T-cell (primary cell): Measurements from ENCODE around the gene CCDC70. TPM values are rescaled to one million over a fixed set of nuclear protein-coding genes. Genes with fewer than 3 reads are reported as not detected.

Experiments
- ATAC-seq, 4 experiments: fragments of 200-7000 bp in 3 of 4; fragments of 150-1000 bp in 1 of 4; cut with Tn5 transposase; replicated peaks in 1 of 4; 1 replicate in 3 of 4; 2 replicates in 1 of 4; pipeline ENCODE4 v1.10.0; 2021; ENCODE audit warnings: moderate library complexity in 3 of 4, mild to moderate bottlenecking in 2 of 4, moderate number of reproducible peaks in 1 of 4
- CTCF ChIA-PET, 2 donors: fragments of 300-600 bp; sonication (Branson Sonifier 250); formaldehyde crosslinking; loops; one replicate each; lab custom pipeline; 2022; ENCODE audit warnings: antibody characterized with exemption in 2 of 2; lab: Charles Lee
- POLR2A ChIA-PET, 2 donors: fragments of 300-600 bp; sonication (Branson Sonifier 250); formaldehyde crosslinking; loops; one replicate each; lab custom pipeline; 2022; ENCODE audit warnings: antibody characterized with exemption in 2 of 2; lab: Charles Lee
- DNase-seq, 35 experiments: peaks; one replicate each; pipeline versions ENCODE4 v3.0.0 to v3.0.0-alpha.2; 2013 to 2023
- H3K27ac ChIP-seq: one replicate; pipeline ENCODE4 v1.5.1; 2013; ENCODE audit warnings: low read length
- H3K27me3 ChIP-seq, 2 experiments: replicated peaks in 1 of 2; 1 replicate in 1 of 2; 2 replicates in 1 of 2; pipeline versions ENCODE4 v1.6.1 to v1.7.0; 2013; ENCODE audit warnings: low read length in 1 of 2, mixed read lengths in 1 of 2; ENCODE audit not compliant: control insufficient read depth in 2 of 2, insufficient read depth in 2 of 2; ENCODE audit errors: extremely low read depth in 1 of 2
- H3K36me3 ChIP-seq, 2 donors: 1 replicate in 1 of 2; 2 replicates in 1 of 2; pipeline versions ENCODE4 v1.6.1 to v1.7.0; 2013; ENCODE audit warnings: low read length in 1 of 2; ENCODE audit not compliant: control insufficient read depth in 2 of 2, insufficient read depth in 1 of 2; ENCODE audit errors: extremely low read depth in 1 of 2
- H3K4me1 ChIP-seq, 2 experiments: 1 replicate in 1 of 2; 2 replicates in 1 of 2; pipeline versions ENCODE4 v1.6.1 to v1.7.0; 2013; ENCODE audit warnings: low read length in 2 of 2, mixed read lengths in 1 of 2; ENCODE audit not compliant: insufficient read depth in 2 of 2, control insufficient read depth in 1 of 2; ENCODE audit errors: extremely low read depth in 1 of 2
- H3K4me3 ChIP-seq, 2 donors: 1 replicate in 1 of 2; 2 replicates in 1 of 2; pipeline versions ENCODE4 v1.5.1 to v1.7.0; 2013; ENCODE audit warnings: mild to moderate bottlenecking in 2 of 2, low read length in 1 of 2, moderate library complexity in 1 of 2; ENCODE audit not compliant: control insufficient read depth in 1 of 2; ENCODE audit errors: extremely low read depth in 1 of 2
- H3K9me3 ChIP-seq: 2 replicates; pipeline ENCODE4 v1.7.0; 2013
- H3K27ac Mint-ChIP-seq, 2 donors: one replicate each; pipeline ENCODE4 v1.8.0; 2020 to 2021; ENCODE audit warnings: mild to moderate bottlenecking in 2 of 2, mixed read lengths in 2 of 2
- H3K27me3 Mint-ChIP-seq, 2 donors: one replicate each; pipeline ENCODE4 v1.8.0; 2021 to 2022; ENCODE audit warnings: mixed read lengths in 2 of 2
- H3K36me3 Mint-ChIP-seq: one replicate; pipeline ENCODE4 v1.8.0; 2021; ENCODE audit warnings: mixed read lengths
- H3K4me1 Mint-ChIP-seq, 3 donors: one replicate each; pipeline ENCODE4 v1.8.0; 2020 to 2022; ENCODE audit warnings: mixed read lengths in 3 of 3, mild to moderate bottlenecking in 1 of 3
- H3K4me3 Mint-ChIP-seq, 3 donors: one replicate each; pipeline ENCODE4 v1.8.0; 2020 to 2022; ENCODE audit warnings: mild to moderate bottlenecking in 3 of 3, mixed read lengths in 3 of 3, moderate library complexity in 3 of 3
- H3K9me3 Mint-ChIP-seq, 3 donors: one replicate each; pipeline ENCODE4 v1.8.0; 2020 to 2022; ENCODE audit warnings: mixed read lengths in 3 of 3
- whole genome bisulfite sequencing: methylation state at CpG from one replicate; pipeline ENCODE4 v1.1.5; 2013; ENCODE audit warnings: missing lambda C conversion rate; ENCODE audit not compliant: insufficient coverage; 5-methylcytosine and 5-hydroxymethylcytosine counted together
- total RNA-seq, 35 experiments: library from RNA in 6 of 35; stranded (reverse) in 6 of 35; fragments of 120-200 nt in 1 of 35; gene quantifications; one replicate each; pipeline versions ENCODE4 v1.2.1 to v1.2.4 and lab custom pipeline; 2013 to 2026

Gene CCDC70
- total RNA-seq, 5 donors from 2014 or later (not counting 1 experiment from before 2014, with no cell fraction given): not detected

DNA sequence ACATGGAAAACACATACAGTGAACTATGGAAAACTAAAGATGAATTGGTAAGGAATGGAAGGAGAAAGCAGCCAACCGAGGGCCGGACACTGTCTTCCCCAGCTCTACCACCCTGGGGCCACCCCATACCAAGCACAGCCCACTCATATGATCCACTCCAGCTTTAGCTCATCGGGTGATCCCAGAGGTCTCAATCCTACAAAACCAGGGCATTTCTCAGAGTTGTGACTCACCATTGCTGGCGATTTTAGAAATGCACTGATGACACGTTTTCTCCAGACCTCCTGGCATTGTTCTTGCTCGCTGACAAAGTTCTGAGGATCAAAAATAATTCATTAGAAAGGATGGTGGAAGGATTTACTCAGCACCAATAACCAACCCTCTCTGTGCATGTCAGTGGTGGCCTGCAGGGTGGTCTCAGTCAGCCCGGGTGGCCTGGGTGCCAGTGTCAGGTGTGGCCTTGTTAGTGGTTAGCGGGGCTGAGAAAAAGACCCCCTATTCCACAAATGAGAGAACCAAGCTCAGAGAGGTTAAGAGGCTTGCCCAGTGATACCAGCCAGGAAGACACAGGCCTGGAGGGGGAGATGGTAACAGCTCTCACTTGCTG is 23.4 kb upstream of the CCDC70 start:
- no peaks in the 10 kb centered on the region for H3K36me3 Mint-ChIP-seq
- no peak overlapping the region for H3K4me3 Mint-ChIP-seq
- H3K4me1 Mint-ChIP-seq: peaks cover 0 to 9% (median 6%) of the 10 kb centered on the region in 3 donors
- H3K27me3 Mint-ChIP-seq: no peaks in the 10 kb centered on the region
- POLR2A ChIA-PET: no interaction called here
- CTCF ChIA-PET: no interaction called here
- Histone ChIP-seq H3K4me3 (no peak overlapping the region), H3K27ac (no peak overlapping the region), H3K9me3 (no peaks in the 10 kb centered on the region), H3K27me3 (peaks cover 0 to 12% of the 10 kb centered on the region in 2 experiments), H3K36me3 (no peaks in the 10 kb centered on the region), H3K4me1 (peaks cover 0 to 6% of the 10 kb centered on the region in 2 experiments)
- no peak for DNase-seq
- 55% methylated on average over 1 of the region's 8 CpGs for WGBS
- no peaks in the 10 kb centered on the region for H3K9me3 Mint-ChIP-seq
- peak overlapping the region in 1 of 2 donors; percentile 11 for H3K27ac Mint-ChIP-seq
- ATAC-seq: no peak

DNA sequence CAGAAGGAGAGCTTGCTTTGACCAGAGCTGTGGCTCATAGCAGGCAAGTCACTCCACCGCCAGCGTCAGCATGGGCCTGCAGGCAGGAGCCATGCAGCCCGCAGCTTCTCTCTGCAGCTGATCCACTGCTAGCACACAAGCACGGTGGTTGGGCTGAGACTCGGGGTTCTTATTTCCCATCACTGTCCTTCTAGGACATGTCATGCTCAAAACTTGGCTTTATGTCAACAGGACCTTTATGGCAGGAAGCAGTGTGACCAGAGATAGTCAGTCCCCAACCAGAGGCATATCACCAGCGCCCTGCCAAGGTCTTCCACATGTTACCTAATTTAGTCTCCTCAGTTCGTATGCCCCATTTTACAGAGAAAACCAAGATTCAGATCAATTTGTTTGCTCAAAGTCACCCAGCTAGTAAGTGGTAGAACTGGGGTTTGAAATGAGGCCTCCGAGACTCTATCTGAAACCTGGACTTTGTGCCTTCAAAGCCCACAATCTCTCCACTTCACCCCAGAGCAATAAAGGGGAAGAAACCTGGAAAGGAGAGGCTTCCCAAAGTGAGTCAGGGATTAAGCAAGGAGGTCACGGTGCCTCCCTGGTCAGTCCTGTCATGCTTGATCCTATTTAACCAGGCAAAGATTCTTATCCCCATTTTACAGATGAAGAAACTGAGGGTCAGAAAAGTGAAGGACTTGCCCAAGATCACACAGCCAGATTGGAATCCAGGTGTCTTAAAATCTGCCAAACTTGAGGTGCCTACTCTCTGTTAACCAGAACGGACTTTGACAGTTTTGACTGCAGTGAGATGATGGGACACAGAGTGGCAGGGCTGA is 21.8 kb upstream of the CCDC70 start:
- no peaks in the 10 kb centered on the region for H3K9me3 Mint-ChIP-seq
- H3K27ac ChIP-seq: no peak overlapping the region
- H3K36me3 Mint-ChIP-seq: no peaks in the 10 kb centered on the region
- POLR2A ChIA-PET: no interaction called here
- no peaks in the 10 kb centered on the region for H3K9me3 ChIP-seq
- 89% methylated on average over 7 of the region's 10 CpGs for WGBS
- CTCF ChIA-PET: no interaction called here
- H3K27me3 Mint-ChIP-seq: peaks cover 0 to 6% of the 10 kb centered on the region in 2 donors
- no peak for ATAC-seq
- no peak overlapping the region for H3K4me3 ChIP-seq
- no peak overlapping the region for H3K27ac Mint-ChIP-seq
- DNase-seq: no peak
- no peaks in the 10 kb centered on the region for H3K36me3 ChIP-seq
- H3K4me1 ChIP-seq: peaks cover 0 to 2% of the 10 kb centered on the region in 2 experiments
- no peak overlapping the region for H3K4me3 Mint-ChIP-seq
- peaks cover 0 to 14% of the 10 kb centered on the region in 2 experiments for H3K27me3 ChIP-seq
- peaks cover 4 to 16% (median 10%) of the 10 kb centered on the region in 3 donors for H3K4me1 Mint-ChIP-seq

DNA sequence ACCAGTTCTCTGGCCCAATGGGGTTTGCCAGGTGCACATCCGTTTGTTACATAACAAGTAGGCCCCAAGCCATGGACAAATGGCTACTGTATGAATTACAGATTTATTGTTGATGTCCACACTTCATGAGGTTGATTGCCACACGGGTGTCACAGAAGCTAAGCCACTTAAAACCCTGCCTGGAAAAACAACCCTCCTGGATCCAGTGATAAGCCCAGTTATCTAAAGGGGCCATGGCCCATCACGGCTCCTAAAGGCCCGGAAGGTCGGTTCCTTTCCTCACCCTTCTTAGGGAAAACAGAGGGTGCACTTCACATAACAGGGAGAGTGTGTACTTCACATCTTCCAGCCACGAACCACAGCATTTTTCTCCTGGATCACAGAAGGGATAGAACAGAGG is 20.9 kb upstream of the CCDC70 start:
- WGBS: 100% methylated on average over 1 of the region's 6 CpGs
- peaks cover 8 to 21% (median 15%) of the 10 kb centered on the region in 3 donors for H3K4me1 Mint-ChIP-seq
- POLR2A ChIA-PET: no interaction called here

DNA sequence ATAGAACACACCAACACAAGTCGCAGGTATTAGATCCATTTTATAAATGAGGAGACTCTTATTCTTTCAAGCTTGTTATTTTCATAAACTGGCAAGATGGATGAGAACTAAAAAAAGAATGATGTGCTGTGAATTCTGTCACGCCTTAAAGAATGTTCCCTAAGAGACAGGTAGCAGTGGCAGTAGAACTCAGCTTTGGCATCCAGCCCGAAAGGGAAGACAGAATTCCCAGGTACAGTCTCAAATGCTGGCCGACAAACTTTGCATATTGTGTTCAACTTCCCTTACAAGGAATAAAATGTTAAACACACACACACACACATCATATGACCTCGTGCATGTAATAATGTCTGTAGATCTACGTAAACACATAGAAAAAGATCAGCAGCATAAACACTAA is 20.0 kb upstream of the CCDC70 start:
- Mint-ChIP-seq H3K4me3 (no peak overlapping the region), H3K9me3 (no peaks in the 10 kb centered on the region), H3K4me1 (peaks cover 8 to 20% (median 12%) of the 10 kb centered on the region in 3 donors), H3K27ac (no peak overlapping the region), H3K36me3 (no peaks in the 10 kb centered on the region), H3K27me3 (peaks cover 0 to 9% of the 10 kb centered on the region in 2 donors)
- POLR2A ChIA-PET: interaction anchor here in 1 of 2 donors (0.5 kb wide), 1 partner anchor 1969 kb away, joined by 3 read pairs; no protein-coding TSS in a partner anchor
- Histone ChIP-seq H3K4me1 (peaks cover 0 to 6% of the 10 kb centered on the region in 2 experiments), H3K27ac (no peak overlapping the region), H3K36me3 (no peaks in the 10 kb centered on the region), H3K9me3 (no peaks in the 10 kb centered on the region), H3K4me3 (no peak overlapping the region), H3K27me3 (peaks cover 0 to 18% of the 10 kb centered on the region in 2 experiments)
- no peak for ATAC-seq
- DNase-seq: no peak
- WGBS: 100% methylated on average over 2 of the region's 6 CpGs
- CTCF ChIA-PET: no interaction called here

More for the DNA sequence above, 20.9 kb upstream of the CCDC70 start:
- Histone ChIP-seq H3K27me3 (peaks cover 0 to 18% of the 10 kb centered on the region in 2 experiments), H3K27ac (no peak overlapping the region), H3K4me1 (peaks cover 0 to 6% of the 10 kb centered on the region in 2 experiments), H3K36me3 (no peaks in the 10 kb centered on the region), H3K4me3 (no peak overlapping the region), H3K9me3 (no peaks in the 10 kb centered on the region)
- no peaks in the 10 kb centered on the region for H3K36me3 Mint-ChIP-seq
- CTCF ChIA-PET: no interaction called here
- no peak overlapping the region for H3K27ac Mint-ChIP-seq
- no peaks in the 10 kb centered on the region for H3K9me3 Mint-ChIP-seq
- ATAC-seq (no peak), DNase-seq (no peak)
- no peak overlapping the region for H3K4me3 Mint-ChIP-seq
- peaks cover 0 to 9% of the 10 kb centered on the region in 2 donors for H3K27me3 Mint-ChIP-seq

DNA sequence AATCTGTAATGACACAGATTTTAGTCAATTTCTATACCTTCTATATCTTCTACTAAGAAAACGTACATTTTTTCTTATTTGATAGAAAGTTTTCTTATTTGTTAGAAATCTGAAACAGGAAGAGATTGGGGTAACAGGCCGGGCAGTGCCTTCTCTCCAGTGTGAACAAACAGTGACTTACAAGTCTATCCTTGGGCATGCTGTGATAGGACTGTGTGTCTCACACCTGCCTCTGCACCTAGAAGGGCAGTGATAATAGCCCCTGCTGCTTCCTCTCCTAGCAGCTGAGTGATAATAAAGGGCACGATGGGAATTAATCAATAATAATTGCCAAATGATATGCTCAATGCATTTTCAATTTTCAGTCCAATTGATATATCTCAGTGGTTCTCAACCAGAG is 18.2 kb upstream of the CCDC70 start:
- DNase-seq: no peak
- Mint-ChIP-seq H3K9me3 (no peaks in the 10 kb centered on the region), H3K4me3 (no peak overlapping the region), H3K36me3 (no peaks in the 10 kb centered on the region), H3K4me1 (peaks cover 8 to 12% (median 9%) of the 10 kb centered on the region in 3 donors), H3K27ac (no peak overlapping the region), H3K27me3 (peaks cover 0 to 9% of the 10 kb centered on the region in 2 donors)
- no peak for ATAC-seq
- Histone ChIP-seq H3K9me3 (no peaks in the 10 kb centered on the region), H3K36me3 (no peaks in the 10 kb centered on the region), H3K27ac (no peak overlapping the region), H3K4me3 (no peak overlapping the region), H3K4me1 (peaks cover 0 to 6% of the 10 kb centered on the region in 2 experiments), H3K27me3 (peaks cover 0 to 16% of the 10 kb centered on the region in 2 experiments)
- POLR2A ChIA-PET: no interaction called here
- WGBS: no CpG with 5 or more reads among the region's 3 CpGs
- CTCF ChIA-PET: no interaction called here

DNA sequence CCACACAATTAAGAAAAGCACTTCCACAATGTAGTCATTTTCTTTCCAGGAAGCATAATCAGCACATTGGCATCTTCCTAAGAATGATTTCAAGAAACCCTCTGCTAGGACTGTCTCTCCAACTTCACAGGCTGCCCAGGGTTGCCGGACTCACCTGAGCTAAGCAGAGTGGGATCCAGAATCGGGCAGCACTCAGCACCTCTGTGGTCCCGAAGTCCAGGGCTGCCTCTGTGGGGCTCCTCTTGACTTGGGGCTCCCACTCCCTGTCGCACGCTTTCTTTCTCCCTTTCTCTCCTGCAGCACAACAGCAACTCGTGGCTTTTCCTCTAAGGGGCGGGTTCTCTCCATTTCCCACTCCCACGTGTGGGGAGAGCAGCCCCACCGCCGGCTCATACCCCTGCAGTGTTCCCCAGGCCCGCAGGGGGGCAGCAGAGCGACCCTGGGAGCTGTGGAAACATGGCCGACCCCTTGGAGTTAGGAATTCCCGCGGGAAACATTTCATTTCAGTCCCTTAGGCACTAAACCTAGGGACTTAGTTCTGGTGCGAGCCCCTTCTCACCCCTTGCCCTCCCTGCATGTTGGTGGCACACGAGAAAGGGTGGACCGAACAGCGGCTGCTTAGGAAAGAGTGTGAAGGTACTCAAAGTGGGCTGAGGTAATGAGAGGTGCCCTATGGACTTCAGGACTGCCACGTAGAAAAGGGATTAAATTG is 16.8 kb upstream of the CCDC70 start, which contains the start of gene TMEM272:
TMEM272 (minus strand) TSS at position 316 of the 712 bp plus-strand sequence. CDS start 6,647 bp downstream, outside the sequence.
- H3K27ac ChIP-seq: no peak within 1 kb of the TSS
- no peaks in the 10 kb centered on the region for H3K36me3 ChIP-seq
- Mint-ChIP-seq H3K4me3 (peak within 1 kb of the TSS in 2 of 3 donors; percentile 17 to 42), H3K27me3 (peaks cover 0 to 9% of the 10 kb centered on the region in 2 donors), H3K9me3 (no peaks in the 10 kb centered on the region), H3K4me1 (peaks cover 8 to 12% (median 9%) of the 10 kb centered on the region in 3 donors), H3K36me3 (no peaks in the 10 kb centered on the region), H3K27ac (no peak within 1 kb of the TSS)
- 43% methylated on average over 13 of the region's 20 CpGs for WGBS
- peaks cover 0 to 6% of the 10 kb centered on the region in 2 experiments for H3K4me1 ChIP-seq
- peak in 23 of 35 experiments; percentile 6 to 67 (median 40) for DNase-seq
- ChIA-PET POLR2A (no interaction called here), CTCF (interaction anchor here (0.7 to 1.3 kb wide), 4 partner anchors 13 to 29 kb away, joined by 3 to 4 read pairs (median 3); no protein-coding TSS in a partner anchor)
- peak within 1 kb of the TSS in 1 of 2 donors; percentile 29 for H3K4me3 ChIP-seq
- H3K27me3 ChIP-seq: peaks cover 0 to 10% of the 10 kb centered on the region in 2 experiments
- ATAC-seq: peak; percentile 70 to 83 (median 81)
- H3K9me3 ChIP-seq: no peaks in the 10 kb centered on the region
